ENCODE measurements around the gene LRRTM3. TPM values are rescaled to one million over a fixed set of nuclear protein-coding genes. Genes with fewer than 3 reads are reported as not detected.

The LRRTM3 gene
- total RNA-seq, 1 experiment from 2014 or later, result not detected

DNA sequence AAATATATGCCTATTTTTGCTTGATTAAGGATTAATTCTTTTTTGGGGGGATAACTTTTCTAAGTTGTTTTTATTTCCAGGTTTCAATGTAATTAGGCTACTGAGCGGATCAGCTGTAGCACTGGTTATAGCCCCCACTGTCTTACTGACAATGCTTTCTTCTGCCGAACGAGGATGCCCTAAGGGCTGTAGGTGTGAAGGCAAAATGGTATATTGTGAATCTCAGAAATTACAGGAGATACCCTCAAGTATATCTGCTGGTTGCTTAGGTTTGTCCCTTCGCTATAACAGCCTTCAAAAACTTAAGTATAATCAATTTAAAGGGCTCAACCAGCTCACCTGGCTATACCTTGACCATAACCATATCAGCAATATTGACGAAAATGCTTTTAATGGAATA, 1.0 kb downstream of the LRRTM3 start:
- Histone ChIP-seq H3K27me3 (replicated peaks; ENCODE audit: control insufficient read depth, insufficient read depth, low read length) (no peaks in the 10 kb centered on the region; the same call in 1 of the 2 replicates), H3K9me3 (no peaks in the 10 kb centered on the region), H3K4me1 (no peaks in the 10 kb centered on the region), H3K4me3 (ENCODE audit: low read depth, low read length) (no peak overlapping the region), H3K36me3 (ENCODE audit: control insufficient read depth, insufficient read depth, low read length) (no peaks in the 10 kb centered on the region)
- Mint-ChIP-seq H3K27me3 (ENCODE audit: insufficient read depth, unreplicated experiment) (peaks cover 19% of the 10 kb centered on the region), H3K9me3 (ENCODE audit: unreplicated experiment) (no peaks in the 10 kb centered on the region), H3K4me3 (ENCODE audit: unreplicated experiment) (no peak overlapping the region), H3K27ac (ENCODE audit: unreplicated experiment) (no peak overlapping the region), H3K36me3 (ENCODE audit: insufficient read depth, unreplicated experiment) (no peaks in the 10 kb centered on the region), H3K4me1 (ENCODE audit: low read depth, unreplicated experiment) (no peaks in the 10 kb centered on the region)
- no TSS peak for BruUV-seq (replicated peaks)
- intact Hi-C loops (cut with micrococcal nuclease; ENCODE audit: unreplicated experiment), result loop anchor here (10.0 kb wide), 1 partner anchor 402 kb away; no protein-coding TSS in a partner anchor
- TF ChIP-seq, protein P1, sequence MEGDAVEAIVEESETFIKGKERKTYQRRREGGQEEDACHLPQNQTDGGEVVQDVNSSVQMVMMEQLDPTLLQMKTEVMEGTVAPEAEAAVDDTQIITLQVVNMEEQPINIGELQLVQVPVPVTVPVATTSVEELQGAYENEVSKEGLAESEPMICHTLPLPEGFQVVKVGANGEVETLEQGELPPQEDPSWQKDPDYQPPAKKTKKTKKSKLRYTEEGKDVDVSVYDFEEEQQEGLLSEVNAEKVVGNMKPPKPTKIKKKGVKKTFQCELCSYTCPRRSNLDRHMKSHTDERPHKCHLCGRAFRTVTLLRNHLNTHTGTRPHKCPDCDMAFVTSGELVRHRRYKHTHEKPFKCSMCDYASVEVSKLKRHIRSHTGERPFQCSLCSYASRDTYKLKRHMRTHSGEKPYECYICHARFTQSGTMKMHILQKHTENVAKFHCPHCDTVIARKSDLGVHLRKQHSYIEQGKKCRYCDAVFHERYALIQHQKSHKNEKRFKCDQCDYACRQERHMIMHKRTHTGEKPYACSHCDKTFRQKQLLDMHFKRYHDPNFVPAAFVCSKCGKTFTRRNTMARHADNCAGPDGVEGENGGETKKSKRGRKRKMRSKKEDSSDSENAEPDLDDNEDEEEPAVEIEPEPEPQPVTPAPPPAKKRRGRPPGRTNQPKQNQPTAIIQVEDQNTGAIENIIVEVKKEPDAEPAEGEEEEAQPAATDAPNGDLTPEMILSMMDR (IDR thresholded peaks at IDR 0.05; ENCODE audit: insufficient read depth in 1 of 2, low read depth in 1 of 2, low read length in 1 of 2, severe bottlenecking in 1 of 2, unreplicated experiment in 1 of 2), result no peak
- POLR2A ChIA-PET, result no interaction called here
- CTCF ChIA-PET, result no interaction called here
- no peak for DNase-seq

DNA sequence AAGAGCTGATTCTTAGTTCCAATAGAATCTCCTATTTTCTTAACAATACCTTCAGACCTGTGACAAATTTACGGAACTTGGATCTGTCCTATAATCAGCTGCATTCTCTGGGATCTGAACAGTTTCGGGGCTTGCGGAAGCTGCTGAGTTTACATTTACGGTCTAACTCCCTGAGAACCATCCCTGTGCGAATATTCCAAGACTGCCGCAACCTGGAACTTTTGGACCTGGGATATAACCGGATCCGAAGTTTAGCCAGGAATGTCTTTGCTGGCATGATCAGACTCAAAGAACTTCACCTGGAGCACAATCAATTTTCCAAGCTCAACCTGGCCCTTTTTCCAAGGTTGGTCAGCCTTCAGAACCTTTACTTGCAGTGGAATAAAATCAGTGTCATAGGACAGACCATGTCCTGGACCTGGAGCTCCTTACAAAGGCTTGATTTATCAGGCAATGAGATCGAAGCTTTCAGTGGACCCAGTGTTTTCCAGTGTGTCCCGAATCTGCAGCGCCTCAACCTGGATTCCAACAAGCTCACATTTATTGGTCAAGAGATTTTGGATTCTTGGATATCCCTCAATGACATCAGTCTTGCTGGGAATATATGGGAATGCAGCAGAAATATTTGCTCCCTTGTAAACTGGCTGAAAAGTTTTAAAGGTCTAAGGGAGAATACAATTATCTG, 1.6 kb downstream of the LRRTM3 start:
- no peaks in the 10 kb centered on the region for H3K36me3 ChIP-seq (ENCODE audit: control insufficient read depth, insufficient read depth, low read length)
- BruUV-seq (replicated peaks), result no TSS peak
- Mint-ChIP-seq H3K27me3 (ENCODE audit: insufficient read depth, unreplicated experiment) (peaks cover 19% of the 10 kb centered on the region), H3K36me3 (ENCODE audit: insufficient read depth, unreplicated experiment) (no peaks in the 10 kb centered on the region), H3K9me3 (ENCODE audit: unreplicated experiment) (no peaks in the 10 kb centered on the region), H3K4me3 (ENCODE audit: unreplicated experiment) (no peak overlapping the region), H3K4me1 (ENCODE audit: low read depth, unreplicated experiment) (no peaks in the 10 kb centered on the region), H3K27ac (ENCODE audit: unreplicated experiment) (no peak overlapping the region)
- POLR2A ChIA-PET, result no interaction called here
- DNase-seq, result no peak
- no peaks in the 10 kb centered on the region for H3K4me1 ChIP-seq
- CTCF ChIA-PET, result no interaction called here
- no peaks in the 10 kb centered on the region; the same call in 1 of the 2 replicates for H3K27me3 ChIP-seq (replicated peaks; ENCODE audit: control insufficient read depth, insufficient read depth, low read length)
- intact Hi-C loops (cut with micrococcal nuclease; ENCODE audit: unreplicated experiment), result loop anchor here (10.0 kb wide), 1 partner anchor 403 kb away; no protein-coding TSS in a partner anchor
- TF ChIP-seq, protein P1 (IDR thresholded peaks at IDR 0.05; ENCODE audit: insufficient read depth in 1 of 2, low read depth in 1 of 2, low read length in 1 of 2, severe bottlenecking in 1 of 2, unreplicated experiment in 1 of 2), result no peak
- H3K4me3 ChIP-seq (ENCODE audit: low read depth, low read length), result no peak overlapping the region
- no peaks in the 10 kb centered on the region for H3K9me3 ChIP-seq

- intact Hi-C loops (cut with micrococcal nuclease; ENCODE audit: unreplicated experiment), result loop anchor here (10.0 kb wide), 1 partner anchor 403 kb away; no protein-coding TSS in a partner anchor
- H3K36me3 ChIP-seq (ENCODE audit: control insufficient read depth, insufficient read depth, low read length), result no peaks in the 10 kb centered on the region
- H3K27me3 Mint-ChIP-seq (ENCODE audit: insufficient read depth, unreplicated experiment), result peaks cover 19% of the 10 kb centered on the region
- no peaks in the 10 kb centered on the region for H3K4me1 ChIP-seq
- no peak overlapping the region for H3K4me3 ChIP-seq (ENCODE audit: low read depth, low read length)
- no TSS peak for BruUV-seq (replicated peaks)
- no peaks in the 10 kb centered on the region for H3K9me3 ChIP-seq
- no peaks in the 10 kb centered on the region for H3K4me1 Mint-ChIP-seq (ENCODE audit: low read depth, unreplicated experiment)
- no peaks in the 10 kb centered on the region; the same call in 1 of the 2 replicates for H3K27me3 ChIP-seq (replicated peaks; ENCODE audit: control insufficient read depth, insufficient read depth, low read length)
- no peaks in the 10 kb centered on the region for H3K9me3 Mint-ChIP-seq (ENCODE audit: unreplicated experiment)
- CTCF ChIA-PET, result interaction anchor here (0.7 kb wide), 1 partner anchor 290 kb away, joined by 4 read pairs; no protein-coding TSS in a partner anchor
- H3K36me3 Mint-ChIP-seq (ENCODE audit: insufficient read depth, unreplicated experiment), result no peaks in the 10 kb centered on the region
- H3K27ac Mint-ChIP-seq (ENCODE audit: unreplicated experiment), result no peak overlapping the region
- POLR2A ChIA-PET, result no interaction called here
- TF ChIP-seq, protein P1 (IDR thresholded peaks at IDR 0.05; ENCODE audit: insufficient read depth in 1 of 2, low read depth in 1 of 2, low read length in 1 of 2, severe bottlenecking in 1 of 2, unreplicated experiment in 1 of 2), result no peak
- H3K4me3 Mint-ChIP-seq (ENCODE audit: unreplicated experiment), result no peak overlapping the region
- DNase-seq, result no peak
These were observed 2.3 kb downstream of the LRRTM3 start for GRCh38 chr10:66927971-66928770.

Measured in Caco-2 (cell line).